Suprapubic skin (tissue), 4 donors: ENCODE measurements around the gene FAP.

Experiments
- POLR2A ChIP-seq, 2 donors: fragments of 450-650 bp; IDR thresholded peaks; one replicate each; pipeline ENCODE4 v1.6.1; 2017; ENCODE audit warnings: antibody characterized with exemption in 2 of 2, mild to moderate bottlenecking in 2 of 2, moderate library complexity in 2 of 2
- POLR2AphosphoS5 ChIP-seq, 3 donors: sonication (generic); formaldehyde crosslinking; IDR thresholded peaks; one replicate each; pipeline ENCODE4 v1.6.1; 2017; ENCODE audit warnings: antibody characterized with exemption in 3 of 3
- TF ChIP-seq, protein P1 (sequence below), 2 donors: fragments of 200-600 bp in 1 of 2; fragments of 450-650 bp in 1 of 2; sonication (generic) in 1 of 2; IDR thresholded peaks; one replicate each; pipeline ENCODE4 v1.5.1; 2016 to 2019; ENCODE audit warnings: antibody characterized with exemption in 2 of 2, mild to moderate bottlenecking in 1 of 2, moderate library complexity in 1 of 2

DNA sequence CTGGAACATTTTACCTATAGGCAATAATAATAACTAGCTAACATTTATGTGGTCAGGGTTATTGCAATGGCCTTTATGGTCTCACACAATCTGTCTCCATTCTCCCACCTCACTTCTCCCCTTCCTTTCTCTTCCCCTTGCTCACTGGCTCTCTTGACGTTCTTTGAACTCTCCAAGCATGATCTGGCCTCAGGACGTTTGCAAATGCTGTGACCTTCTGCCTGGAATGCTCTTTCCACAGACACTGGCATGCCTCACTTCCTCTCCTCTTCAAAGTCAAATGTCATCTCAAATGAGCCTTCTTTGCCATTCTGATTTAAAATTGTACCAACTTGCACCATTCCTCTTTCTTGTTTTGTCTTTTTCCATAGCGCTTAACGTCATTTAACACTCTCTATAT is 65.9 kb downstream of the FAP start:
- TF ChIP-seq, protein P1, sequence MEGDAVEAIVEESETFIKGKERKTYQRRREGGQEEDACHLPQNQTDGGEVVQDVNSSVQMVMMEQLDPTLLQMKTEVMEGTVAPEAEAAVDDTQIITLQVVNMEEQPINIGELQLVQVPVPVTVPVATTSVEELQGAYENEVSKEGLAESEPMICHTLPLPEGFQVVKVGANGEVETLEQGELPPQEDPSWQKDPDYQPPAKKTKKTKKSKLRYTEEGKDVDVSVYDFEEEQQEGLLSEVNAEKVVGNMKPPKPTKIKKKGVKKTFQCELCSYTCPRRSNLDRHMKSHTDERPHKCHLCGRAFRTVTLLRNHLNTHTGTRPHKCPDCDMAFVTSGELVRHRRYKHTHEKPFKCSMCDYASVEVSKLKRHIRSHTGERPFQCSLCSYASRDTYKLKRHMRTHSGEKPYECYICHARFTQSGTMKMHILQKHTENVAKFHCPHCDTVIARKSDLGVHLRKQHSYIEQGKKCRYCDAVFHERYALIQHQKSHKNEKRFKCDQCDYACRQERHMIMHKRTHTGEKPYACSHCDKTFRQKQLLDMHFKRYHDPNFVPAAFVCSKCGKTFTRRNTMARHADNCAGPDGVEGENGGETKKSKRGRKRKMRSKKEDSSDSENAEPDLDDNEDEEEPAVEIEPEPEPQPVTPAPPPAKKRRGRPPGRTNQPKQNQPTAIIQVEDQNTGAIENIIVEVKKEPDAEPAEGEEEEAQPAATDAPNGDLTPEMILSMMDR (IDR thresholded peaks at IDR 0.05): no peak
- no peak for TF ChIP-seq POLR2A (IDR thresholded peaks at IDR 0.05)
- no peak for TF ChIP-seq POLR2AphosphoS5 (IDR thresholded peaks at IDR 0.05)
